ENCODE data around the gene ARPP21.

- no peak for TF ChIP-seq CTCF (IDR thresholded peaks at IDR 0.05; ENCODE audit: poor library complexity, severe bottlenecking)
- TF ChIP-seq TAF1 (IDR thresholded peaks at IDR 0.05; ENCODE audit: low read depth), result no peak
- TF ChIP-seq POLR2AphosphoS5 (IDR thresholded peaks at IDR 0.05), result no peak
- no peak for TF ChIP-seq EZH2 (IDR thresholded peaks at IDR 0.05; ENCODE audit: borderline replicate concordance, insufficient read depth, low read length, poor library complexity, severe bottlenecking)
- no peak for TF ChIP-seq SMC3 (conservative IDR thresholded peaks at IDR 0.05; ENCODE audit: poor library complexity)
- no peak for TF ChIP-seq RAD21 (conservative IDR thresholded peaks at IDR 0.05)
- TF ChIP-seq EP300 (conservative IDR thresholded peaks at IDR 0.05; ENCODE audit: poor library complexity, severe bottlenecking), result no peak
These were observed 9.0 kb downstream of the ARPP21 start for GRCh38 chr3:35648347-35648746.

Data from neural cell (in vitro differentiated cells).